HCT116 (cell line): Measurements from ENCODE around the gene SLC25A13. TPM values are rescaled to one million over a fixed set of nuclear protein-coding genes. Genes with fewer than 3 reads are reported as not detected.

ENCODE experiments used
- ATAC-seq: fragments of 200-7000 bp; cut with Tn5 transposase; 2 replicates; pipeline ENCODE4 v1.9.1; 2020; ENCODE audit warnings: mild to moderate bottlenecking, moderate library complexity
- BruUV-seq: library from RNA; stranded (reverse); fragments of 400-500 nt; replicated peaks from 2 replicates; lab custom pipeline; 2021; lab: Mats Ljungman, UMichigan
- CTCF ChIA-PET: fragments of 300-600 bp; sonication (Branson Sonifier 250); formaldehyde crosslinking; loops from one replicate; lab custom pipeline; 2021; ENCODE audit warnings: antibody characterized with exemption; lab: Charles Lee
- POLR2A ChIA-PET: fragments of 300-600, 350-600 bp; sonication (Branson Sonifier 250); formaldehyde crosslinking; loops from one replicate; lab custom pipeline; 2021; ENCODE audit warnings: antibody characterized with exemption; lab: Charles Lee
- RAD21 ChIA-PET, 2 experiments: fragments of 300-600 bp; sonication (Branson Sonifier 250); formaldehyde crosslinking; loops; one replicate each; lab custom pipeline; 2023; ENCODE audit warnings: low total read pairs in 2 of 2; ENCODE audit not compliant: uncharacterized antibody in 2 of 2, unreplicated experiment in 2 of 2, low non-redundant PET in 1 of 2; lab: Charles Lee
- DNase-seq: peaks from one replicate; pipeline ENCODE4 v3.0.0-alpha.2; 2010; ENCODE audit warnings: low read depth, low spot score
- H2AFZ ChIP-seq: fragments of 200-600 bp; shearing (Covaris generic), sonication (generic); 2 replicates; pipeline ENCODE4 v1.6.1; 2017; ENCODE audit warnings: low read depth, mixed run types, mixed read lengths, antibody characterized with exemption, low read length; ENCODE audit not compliant: poor library complexity, severe bottlenecking
- H3K27ac ChIP-seq: 2 replicates; pipeline ENCODE4 v1.5.1; 2012; ENCODE audit warnings: low read depth, low read length
- H3K27me3 ChIP-seq: fragments of 200-600 bp; sonication (generic); 2 replicates; pipeline ENCODE4 v1.6.1; 2016; ENCODE audit warnings: mixed run types, low read length, mixed read lengths; ENCODE audit not compliant: insufficient read depth
- H3K36me3 ChIP-seq, 2 experiments: fragments of 200-500 bp in 1 of 2; fragments of 200-600 bp in 1 of 2; sonication (Bioruptor generic) in 1 of 2; sonication (generic) in 1 of 2; 2 replicates each; pipeline versions ENCODE4 v1.5.1 to v1.6.1; 2014 to 2016; ENCODE audit warnings: low read length in 2 of 2, inconsistent platforms in 1 of 2, mixed read lengths in 1 of 2, mixed run types in 1 of 2; ENCODE audit not compliant: insufficient read depth in 2 of 2, control insufficient read depth in 1 of 2
- H3K4me1 ChIP-seq, 2 experiments: fragments of 200-600 bp in 1 of 2; sonication (generic) in 1 of 2; 2 replicates each; pipeline versions ENCODE4 v1.5.1 to v1.6.1; 2012 to 2017; ENCODE audit warnings: low read length in 2 of 2, inconsistent platforms in 1 of 2, mild to moderate bottlenecking in 1 of 2, mixed read lengths in 1 of 2, mixed run types in 1 of 2, moderate library complexity in 1 of 2; ENCODE audit not compliant: insufficient read depth in 2 of 2, control insufficient read depth in 1 of 2
- H3K4me2 ChIP-seq: fragments of 200-600 bp; sonication (generic); 2 replicates; pipeline ENCODE4 v1.6.1; 2017; ENCODE audit warnings: mixed run types, low read length, mixed read lengths
- H3K4me3 ChIP-seq, 2 experiments: fragments of 200-600 bp in 1 of 2; sonication (generic) in 1 of 2; replicated peaks in 1 of 2; 2 replicates each; pipeline ENCODE4 v1.5.1; 2011 to 2016; ENCODE audit warnings: low read length in 2 of 2, control low read depth in 1 of 2, low read depth in 1 of 2, mild to moderate bottlenecking in 1 of 2, mixed read lengths in 1 of 2, mixed run types in 1 of 2
- H3K79me2 ChIP-seq: fragments of 200-600 bp; sonication (generic); 2 replicates; pipeline ENCODE4 v1.6.1; 2017; ENCODE audit warnings: mild to moderate bottlenecking, mixed run types, low read length, moderate library complexity, mixed read lengths; ENCODE audit not compliant: insufficient read depth
- H3K9ac ChIP-seq: fragments of 200-600 bp; sonication (generic); 2 replicates; pipeline ENCODE4 v1.6.1; 2016; ENCODE audit warnings: low read length, mixed read lengths
- H3K9me2 ChIP-seq: fragments of 200-600 bp; sonication (generic), shearing (Covaris generic); 2 replicates; pipeline ENCODE4 v1.6.1; 2017; ENCODE audit warnings: mixed run types, mild to moderate bottlenecking, moderate library complexity; ENCODE audit not compliant: insufficient read depth
- H3K9me3 ChIP-seq, 2 experiments: fragments of 200-500 bp in 1 of 2; fragments of 200-600 bp in 1 of 2; sonication (Bioruptor generic) in 1 of 2; sonication (generic) in 1 of 2; 2 replicates each; pipeline ENCODE4 v1.6.1; 2014 to 2017; ENCODE audit warnings: low read length in 2 of 2, mixed read lengths in 2 of 2, inconsistent platforms in 1 of 2, low read depth in 1 of 2, mild to moderate bottlenecking in 1 of 2, mixed run types in 1 of 2, moderate library complexity in 1 of 2; ENCODE audit not compliant: control insufficient read depth in 1 of 2, insufficient read depth in 1 of 2
- H4K20me1 ChIP-seq: fragments of 200-600 bp; sonication (generic), shearing (Covaris generic); 2 replicates; pipeline ENCODE4 v1.6.1; 2017; ENCODE audit warnings: mixed run types, mild to moderate bottlenecking, moderate library complexity; ENCODE audit not compliant: insufficient read depth
- CBX3 ChIP-seq: IDR thresholded peaks from 2 replicates; pipeline ENCODE4 v1.6.1; 2012; ENCODE audit warnings: low read depth
- EGR1 ChIP-seq: IDR thresholded peaks from 2 replicates; pipeline ENCODE4 v1.6.1; 2012; ENCODE audit warnings: low read depth
- EZH2phosphoT487 ChIP-seq: fragments of 200-600 bp; IDR thresholded peaks from 2 replicates; pipeline ENCODE4 v1.6.1; 2018; ENCODE audit warnings: antibody characterized with exemption, borderline replicate concordance
- FOSL1 ChIP-seq: IDR thresholded peaks from 2 replicates; pipeline ENCODE4 v1.6.1; 2012; ENCODE audit warnings: low read depth
- JUND ChIP-seq: IDR thresholded peaks from 2 replicates; pipeline ENCODE4 v1.6.1; 2012
- POLR2AphosphoS5 ChIP-seq: IDR thresholded peaks from 2 replicates; pipeline ENCODE4 v1.6.1; 2011; ENCODE audit warnings: mild to moderate bottlenecking, low read depth, low read length, moderate library complexity
- RAD21 ChIP-seq: IDR thresholded peaks from 2 replicates; pipeline ENCODE4 v1.6.1; 2012; ENCODE audit warnings: low read depth, mild to moderate bottlenecking
- REST ChIP-seq: IDR thresholded peaks from 2 replicates; pipeline ENCODE4 v1.6.1; 2012; ENCODE audit warnings: low read depth
- TCF7L2 ChIP-seq: IDR thresholded peaks from 2 replicates; pipeline ENCODE4 v1.7.0; 2011; ENCODE audit warnings: borderline replicate concordance, inconsistent platforms; ENCODE audit not compliant: insufficient read depth, insufficient read length; ENCODE audit errors: extremely low read depth
- ZFX ChIP-seq: fragments of 450-650 bp; IDR thresholded peaks from 2 replicates; pipeline ENCODE4 v1.6.1; 2017
- ZNF274 ChIP-seq: fragments of 200-500 bp; sonication (Bioruptor generic); IDR thresholded peaks from 2 replicates; pipeline ENCODE4 v1.6.1; 2014; ENCODE audit warnings: mild to moderate bottlenecking, low read depth, low read length, inconsistent platforms
- intact Hi-C: fragments of 100-400 bp; cut with micrococcal nuclease; formaldehyde crosslinking; loops from 2 replicates; pipeline ENCODE4 v1.10.0; 2022
- total RNA-seq: library from RNA; stranded (reverse); gene quantifications from one replicate; pipeline ENCODE4 v1.2.1, GENCODE V29; 2021; ENCODE audit not compliant: unreplicated experiment
- TF ChIP-seq, protein P1 (sequence below): IDR thresholded peaks from 2 replicates; pipeline ENCODE4 v1.6.1; 2012

The SLC25A13 gene
- total RNA-seq, 1 experiment from 2014 or later = 19.3 TPM

DNA sequence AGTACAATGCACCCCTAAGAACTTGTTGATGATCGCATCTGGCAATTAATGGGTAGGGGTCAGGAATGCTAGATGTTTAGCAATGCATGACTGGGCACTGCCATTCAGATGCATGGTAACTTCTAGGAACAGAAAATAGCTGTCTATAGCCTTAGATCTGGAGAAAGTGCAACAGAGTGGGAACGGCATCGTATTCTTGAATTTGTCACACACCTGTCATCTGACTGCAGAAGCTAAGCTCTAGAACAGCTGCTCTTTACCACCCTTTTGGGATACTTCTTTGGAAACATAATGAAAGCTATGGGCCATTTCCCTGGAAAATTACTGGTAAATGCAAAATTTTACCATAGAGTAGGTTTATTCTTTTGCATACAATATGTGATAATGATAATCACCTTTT, 118.1 kb downstream of the SLC25A13 start:
- Histone ChIP-seq H2AFZ (no peak overlapping the region), H3K27ac (no peak overlapping the region), H3K9me3 (no peaks in the 10 kb centered on the region), H3K27me3 (no peaks in the 10 kb centered on the region), H3K36me3 (no peaks in the 10 kb centered on the region), H4K20me1 (no peaks in the 10 kb centered on the region), H3K4me2 (no peak overlapping the region), H3K4me1 (no peaks in the 10 kb centered on the region), H3K9me2 (no peaks in the 10 kb centered on the region), H3K9ac (no peak overlapping the region), H3K4me3 (no peak overlapping the region), H3K79me2 (no peaks in the 10 kb centered on the region; the same call in 1 of the 2 replicates)
- intact Hi-C loops = no loop called here
- TF ChIP-seq RAD21 (no peak), EGR1 (no peak), TCF7L2 (no peak), JUND (no peak), FOSL1 (no peak), ZNF274 (no peak), REST (no peak), ZFX (no peak), EZH2phosphoT487 (no peak), POLR2AphosphoS5 (no peak), CBX3 (no peak)
- TF ChIP-seq, protein P1, sequence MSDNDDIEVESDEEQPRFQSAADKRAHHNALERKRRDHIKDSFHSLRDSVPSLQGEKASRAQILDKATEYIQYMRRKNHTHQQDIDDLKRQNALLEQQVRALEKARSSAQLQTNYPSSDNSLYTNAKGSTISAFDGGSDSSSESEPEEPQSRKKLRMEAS = no peak
- ATAC-seq = no peak
- CTCF ChIA-PET = no interaction called here
- RAD21 ChIA-PET = no interaction called here
- DNase-seq = no peak
- no TSS peak for BruUV-seq
- POLR2A ChIA-PET = no interaction called here
